CD14-positive monocyte (primary cell): ENCODE results near the gene GNG13. TPM values are rescaled to one million over a fixed set of nuclear protein-coding genes. Genes with fewer than 3 reads are reported as not detected.

ENCODE experiments used
- DNase-seq, 3 donors: peaks; one replicate each; pipeline ENCODE4 v3.0.0-alpha.2; 2011 to 2022
- H2AFZ ChIP-seq: 2 replicates; pipeline ENCODE4 v1.6.0; 2012; ENCODE audit warnings: mild to moderate bottlenecking, low read depth, low read length, inconsistent platforms; ENCODE audit not compliant: insufficient read depth, poor library complexity, severe bottlenecking
- H3K27ac ChIP-seq, 2 donors: 1 replicate in 1 of 2; 2 replicates in 1 of 2; pipeline ENCODE4 v1.5.1; 2012 to 2013; ENCODE audit warnings: low read length in 2 of 2, control low read depth in 1 of 2, inconsistent platforms in 1 of 2, low read depth in 1 of 2, mild to moderate bottlenecking in 1 of 2
- H3K27me3 ChIP-seq, 2 donors: one replicate each; pipeline versions ENCODE4 v1.6.0 to v1.6.1; 2011 to 2013; ENCODE audit warnings: low read length in 2 of 2; ENCODE audit not compliant: control insufficient read depth in 2 of 2, insufficient read depth in 2 of 2
- H3K36me3 ChIP-seq, 2 donors: replicated peaks in 1 of 2; 1 replicate in 1 of 2; 2 replicates in 1 of 2; pipeline versions ENCODE4 v1.5.1 to v1.6.1; 2012 to 2013; ENCODE audit warnings: low read length in 2 of 2, control low read depth in 1 of 2, inconsistent platforms in 1 of 2, mild to moderate bottlenecking in 1 of 2; ENCODE audit not compliant: insufficient read depth in 2 of 2, control insufficient read depth in 1 of 2
- H3K4me1 ChIP-seq, 2 donors: 1 replicate in 1 of 2; 2 replicates in 1 of 2; pipeline versions ENCODE4 v1.5.1 to v1.6.1; 2012 to 2013; ENCODE audit warnings: low read length in 2 of 2, control low read depth in 1 of 2, inconsistent platforms in 1 of 2, mild to moderate bottlenecking in 1 of 2, moderate library complexity in 1 of 2; ENCODE audit not compliant: insufficient read depth in 2 of 2, control insufficient read depth in 1 of 2
- H3K4me2 ChIP-seq: replicated peaks from 2 replicates; pipeline ENCODE3; 2012; ENCODE audit warnings: low read length, moderate library complexity, mild to moderate bottlenecking; ENCODE audit not compliant: poor library complexity, severe bottlenecking; ENCODE audit errors: extremely low read depth
- H3K4me3 ChIP-seq, 3 experiments: fragments of 200-600 bp in 1 of 3; sonication (generic) in 1 of 3; replicated peaks in 1 of 3; 1 replicate in 2 of 3; 2 replicates in 1 of 3; pipeline ENCODE4 v1.5.1; 2011 to 2013; ENCODE audit warnings: low read length in 3 of 3, mild to moderate bottlenecking in 3 of 3, control low read depth in 2 of 3, low read depth in 2 of 3, inconsistent platforms in 1 of 3, moderate library complexity in 1 of 3
- H3K79me2 ChIP-seq: 2 replicates; pipeline ENCODE4 v1.6.0; 2012; ENCODE audit warnings: mild to moderate bottlenecking, control low read depth, inconsistent platforms, low read length, moderate library complexity; ENCODE audit not compliant: insufficient read depth
- H3K9ac ChIP-seq: 2 replicates; pipeline ENCODE4 v1.6.0; 2017; ENCODE audit warnings: low read length, mild to moderate bottlenecking; ENCODE audit not compliant: insufficient read depth, poor library complexity, severe bottlenecking
- H3K9me3 ChIP-seq, 2 donors: replicated peaks in 1 of 2; 1 replicate in 1 of 2; 2 replicates in 1 of 2; pipeline versions ENCODE4 v1.5.1 to v1.6.1; 2012 to 2013; ENCODE audit warnings: low read length in 2 of 2, control low read depth in 1 of 2; ENCODE audit not compliant: control insufficient read depth in 1 of 2, insufficient read depth in 1 of 2
- H4K20me1 ChIP-seq: 2 replicates; pipeline ENCODE4 v1.6.0; 2012; ENCODE audit warnings: mild to moderate bottlenecking, low read length, control low read depth, moderate library complexity; ENCODE audit not compliant: insufficient read depth
- H3K27ac Mint-ChIP-seq, 7 donors: one replicate each; pipeline ENCODE4 v1.8.0; 2020; ENCODE audit warnings: mild to moderate bottlenecking in 7 of 7, mixed read lengths in 7 of 7, moderate library complexity in 6 of 7, inconsistent platforms in 2 of 7
- H3K27me3 Mint-ChIP-seq, 3 donors: one replicate each; pipeline ENCODE4 v1.8.0; 2021 to 2022; ENCODE audit warnings: low read depth in 3 of 3, mild to moderate bottlenecking in 3 of 3, mixed read lengths in 3 of 3, moderate library complexity in 3 of 3, inconsistent platforms in 1 of 3
- H3K36me3 Mint-ChIP-seq, 2 donors: one replicate each; pipeline ENCODE4 v1.8.0; 2020; ENCODE audit warnings: mixed read lengths in 2 of 2, inconsistent platforms in 1 of 2, mild to moderate bottlenecking in 1 of 2
- H3K4me1 Mint-ChIP-seq: one replicate; pipeline ENCODE4 v1.8.0; 2020; ENCODE audit warnings: mild to moderate bottlenecking, mixed read lengths
- H3K4me3 Mint-ChIP-seq, 2 donors: one replicate each; pipeline ENCODE4 v1.8.0; 2020; ENCODE audit warnings: mild to moderate bottlenecking in 2 of 2, mixed read lengths in 2 of 2, moderate library complexity in 1 of 2
- H3K9me3 Mint-ChIP-seq, 7 donors: one replicate each; pipeline ENCODE4 v1.8.0; 2020 to 2022; ENCODE audit warnings: mixed read lengths in 7 of 7, mild to moderate bottlenecking in 6 of 7, moderate library complexity in 6 of 7, inconsistent platforms in 2 of 7
- whole genome bisulfite sequencing: methylation state at CpG from one replicate; pipeline ENCODE4 v1.1.5; 2013; ENCODE audit warnings: missing lambda C conversion rate; ENCODE audit not compliant: insufficient coverage; 5-methylcytosine and 5-hydroxymethylcytosine counted together
- intact Hi-C, 2 donors: fragments of 100-400 bp; cut with micrococcal nuclease; formaldehyde crosslinking; loops; one replicate each; pipeline versions ENCODE4 v1.15.0 to v1.15.1; 2023
- polyA plus RNA-seq, 3 donors: library from polyadenylated mRNA; depleted of rRNA in 1 of 3; unstranded in 2 of 3; stranded (reverse) in 1 of 3; fragments of 300-500 nt in 2 of 3; fragments of >200 nt in 1 of 3; fragmentation: Illumina TruSeq in 2 of 3; gene quantifications; 1 replicate in 2 of 3; 2 replicates in 1 of 3; pipeline ENCODE4 v1.2.3, GENCODE V29; 2012 to 2021
- TF ChIP-seq, protein P1 (sequence below): fragments of 200-600 bp; IDR thresholded peaks from one replicate; pipeline ENCODE4 v1.8.0; 2022; ENCODE audit warnings: antibody characterized with exemption, mild to moderate bottlenecking

The GNG13 gene
- polyA plus RNA-seq, 3 donors = not detected

DNA sequence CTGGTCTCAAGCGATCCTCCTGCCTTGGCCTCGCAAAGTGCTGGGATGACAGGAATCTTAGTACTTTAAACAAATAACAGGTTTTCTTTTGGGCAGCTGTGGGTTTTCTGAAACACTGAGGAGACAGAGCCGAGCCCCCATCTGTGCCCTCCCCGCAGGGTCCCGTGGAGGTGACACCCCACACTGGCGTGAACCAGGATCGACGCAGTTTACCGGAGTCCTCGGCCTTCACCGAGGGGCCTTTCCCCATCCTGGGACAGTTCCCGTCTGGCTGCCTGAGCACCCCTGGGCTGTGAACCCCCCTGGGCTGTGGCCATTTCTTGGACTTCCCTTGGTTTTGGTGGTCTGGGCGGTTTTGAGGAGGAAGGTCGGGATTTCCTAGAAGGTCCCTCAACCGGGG, 15.3 kb upstream of the GNG13 start:
- Histone ChIP-seq H3K27ac (no peak overlapping the region), H3K9me3 (peaks cover 5 to 21% of the 10 kb centered on the region in 2 donors), H3K4me3 (no peak overlapping the region), H3K9ac (no peak overlapping the region), H3K4me2 (no peak overlapping the region), H4K20me1 (no peaks in the 10 kb centered on the region), H3K4me1 (peaks cover 0 to 4% of the 10 kb centered on the region in 2 donors), H3K79me2 (no peaks in the 10 kb centered on the region), H3K36me3 (no peaks in the 10 kb centered on the region), H3K27me3 (peaks cover 20 to 69% of the 10 kb centered on the region in 2 donors), H2AFZ (no peak overlapping the region)
- Mint-ChIP-seq H3K4me1 (no peaks in the 10 kb centered on the region), H3K27ac (no peak overlapping the region), H3K36me3 (peaks cover 0 to 6% of the 10 kb centered on the region in 2 donors), H3K4me3 (no peak overlapping the region), H3K27me3 (peaks cover 53 to 69% (median 60%) of the 10 kb centered on the region in 3 donors), H3K9me3 (peaks cover 1 to 24% (median 12%) of the 10 kb centered on the region in 7 donors)
- no peak for DNase-seq
- TF ChIP-seq, protein P1, sequence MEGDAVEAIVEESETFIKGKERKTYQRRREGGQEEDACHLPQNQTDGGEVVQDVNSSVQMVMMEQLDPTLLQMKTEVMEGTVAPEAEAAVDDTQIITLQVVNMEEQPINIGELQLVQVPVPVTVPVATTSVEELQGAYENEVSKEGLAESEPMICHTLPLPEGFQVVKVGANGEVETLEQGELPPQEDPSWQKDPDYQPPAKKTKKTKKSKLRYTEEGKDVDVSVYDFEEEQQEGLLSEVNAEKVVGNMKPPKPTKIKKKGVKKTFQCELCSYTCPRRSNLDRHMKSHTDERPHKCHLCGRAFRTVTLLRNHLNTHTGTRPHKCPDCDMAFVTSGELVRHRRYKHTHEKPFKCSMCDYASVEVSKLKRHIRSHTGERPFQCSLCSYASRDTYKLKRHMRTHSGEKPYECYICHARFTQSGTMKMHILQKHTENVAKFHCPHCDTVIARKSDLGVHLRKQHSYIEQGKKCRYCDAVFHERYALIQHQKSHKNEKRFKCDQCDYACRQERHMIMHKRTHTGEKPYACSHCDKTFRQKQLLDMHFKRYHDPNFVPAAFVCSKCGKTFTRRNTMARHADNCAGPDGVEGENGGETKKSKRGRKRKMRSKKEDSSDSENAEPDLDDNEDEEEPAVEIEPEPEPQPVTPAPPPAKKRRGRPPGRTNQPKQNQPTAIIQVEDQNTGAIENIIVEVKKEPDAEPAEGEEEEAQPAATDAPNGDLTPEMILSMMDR = no peak
- WGBS = 98% methylated on average over 11 of the region's 15 CpGs
- intact Hi-C loops = no loop called here

DNA sequence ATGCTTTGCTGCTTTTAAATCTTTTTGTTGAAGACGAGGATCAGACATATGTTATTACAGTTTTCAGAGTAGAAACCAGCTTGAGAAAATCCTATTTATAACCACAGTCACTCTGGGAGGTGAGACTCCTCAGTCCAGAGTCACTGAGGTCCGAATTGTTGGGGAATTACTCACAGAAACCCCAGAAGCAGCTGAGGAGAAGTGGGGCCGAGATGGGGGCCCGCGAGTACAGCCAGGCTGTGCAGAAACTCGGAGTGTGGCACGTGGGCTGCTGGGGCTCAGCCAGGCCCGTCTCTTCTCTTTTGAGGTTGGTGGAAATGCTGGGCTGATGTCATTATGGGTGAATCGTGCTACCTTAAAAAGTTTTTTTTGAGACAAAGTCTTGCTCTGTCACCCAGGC, 14.4 kb upstream of the GNG13 start:
- no peak overlapping the region for H3K27ac ChIP-seq
- H4K20me1 ChIP-seq = no peaks in the 10 kb centered on the region
- TF ChIP-seq, protein P1 = no peak
- no peak overlapping the region for H3K9ac ChIP-seq
- H3K9me3 Mint-ChIP-seq = peaks cover 1 to 24% (median 12%) of the 10 kb centered on the region in 7 donors
- H3K4me1 ChIP-seq = peaks cover 0 to 4% of the 10 kb centered on the region in 2 donors
- peaks cover 47 to 73% (median 62%) of the 10 kb centered on the region in 3 donors for H3K27me3 Mint-ChIP-seq
- H3K9me3 ChIP-seq = peaks cover 5 to 21% of the 10 kb centered on the region in 2 donors
- peaks cover 0 to 6% of the 10 kb centered on the region in 2 donors for H3K36me3 Mint-ChIP-seq
- peak overlapping the region in 1 of 2 donors; percentile 42 for H3K4me3 Mint-ChIP-seq
- 88% methylated on average over 6 of the region's 9 CpGs for WGBS
- no peaks in the 10 kb centered on the region for H3K79me2 ChIP-seq
- no peak overlapping the region for H3K4me3 ChIP-seq
- no peak overlapping the region for H3K27ac Mint-ChIP-seq
- intact Hi-C loops = no loop called here
- no peaks in the 10 kb centered on the region for H3K4me1 Mint-ChIP-seq
- no peak overlapping the region for H2AFZ ChIP-seq
- H3K27me3 ChIP-seq = peaks cover 20 to 68% of the 10 kb centered on the region in 2 donors
- no peaks in the 10 kb centered on the region for H3K36me3 ChIP-seq
- no peak overlapping the region for H3K4me2 ChIP-seq
- no peak for DNase-seq
